H9 (cell line): ENCODE data around the gene GMPR2. TPM values are rescaled to one million over a fixed set of nuclear protein-coding genes. Genes with fewer than 3 reads are reported as not detected.

ENCODE experiments used
- DNase-seq: peaks from one replicate; pipeline ENCODE4 v3.0.0-alpha.2; 2017
- H2AFZ ChIP-seq: one replicate; pipeline ENCODE4 v1.6.1; 2013; ENCODE audit warnings: mild to moderate bottlenecking, low read length, control low read depth, moderate library complexity
- H2AK5ac ChIP-seq: 2 replicates; pipeline ENCODE4 v1.6.1; 2013; ENCODE audit warnings: low read length, control low read depth, mixed read lengths; ENCODE audit not compliant: insufficient read length
- H2BK120ac ChIP-seq: one replicate; pipeline ENCODE4 v1.6.1; 2013; ENCODE audit warnings: low read depth, mild to moderate bottlenecking, low read length, control low read depth, inconsistent platforms; ENCODE audit not compliant: poor library complexity, severe bottlenecking
- H2BK12ac ChIP-seq: 2 replicates; pipeline ENCODE4 v1.6.1; 2013; ENCODE audit warnings: low read length, control low read depth, mixed read lengths, low read depth; ENCODE audit not compliant: insufficient read length
- H2BK15ac ChIP-seq: 2 replicates; pipeline ENCODE4 v1.6.1; 2013; ENCODE audit warnings: low read depth, low read length, control low read depth
- H2BK20ac ChIP-seq: one replicate; pipeline ENCODE4 v1.6.1; 2013; ENCODE audit warnings: low read depth, mild to moderate bottlenecking, low read length, control low read depth, inconsistent platforms; ENCODE audit not compliant: poor library complexity, severe bottlenecking
- H2BK5ac ChIP-seq: 2 replicates; pipeline ENCODE4 v1.6.1; 2013; ENCODE audit warnings: low read length, control low read depth, mixed read lengths; ENCODE audit not compliant: insufficient read length
- H3K14ac ChIP-seq: 2 replicates; pipeline ENCODE4 v1.6.1; 2013; ENCODE audit warnings: low read length, control low read depth; ENCODE audit not compliant: insufficient read depth
- H3K18ac ChIP-seq: 2 replicates; pipeline ENCODE4 v1.6.1; 2013; ENCODE audit warnings: low read depth, mild to moderate bottlenecking, mixed read lengths, low read length, control low read depth; ENCODE audit not compliant: insufficient read length
- H3K23ac ChIP-seq: 2 replicates; pipeline ENCODE4 v1.6.1; 2013; ENCODE audit warnings: low read length, control low read depth, mixed read lengths, low read depth; ENCODE audit not compliant: insufficient read length
- H3K23me2 ChIP-seq: 2 replicates; pipeline ENCODE4 v1.6.1; 2013; ENCODE audit warnings: low read depth, mild to moderate bottlenecking, mixed read lengths, low read length, control low read depth; ENCODE audit not compliant: insufficient read length, poor library complexity, severe bottlenecking
- H3K27ac ChIP-seq: 2 replicates; pipeline ENCODE4 v1.5.1; 2013; ENCODE audit warnings: low read length, control low read depth, mixed read lengths, low read depth; ENCODE audit not compliant: insufficient read length
- H3K27me3 ChIP-seq: 2 replicates; pipeline ENCODE4 v1.6.1; 2013; ENCODE audit warnings: low read length, control low read depth, inconsistent platforms; ENCODE audit not compliant: insufficient read depth
- H3K4ac ChIP-seq: 2 replicates; pipeline ENCODE4 v1.6.1; 2013; ENCODE audit warnings: low read depth, mild to moderate bottlenecking, control low read depth, inconsistent platforms, low read length, moderate library complexity
- H3K4me1 ChIP-seq: 2 replicates; pipeline ENCODE4 v1.6.1; 2013; ENCODE audit warnings: low read length, control low read depth, inconsistent platforms; ENCODE audit not compliant: insufficient read depth
- H3K4me2 ChIP-seq: 2 replicates; pipeline ENCODE4 v1.6.1; 2013; ENCODE audit warnings: low read length, control low read depth, mixed read lengths; ENCODE audit not compliant: insufficient read length, insufficient read depth
- H3K56ac ChIP-seq: 2 replicates; pipeline ENCODE4 v1.6.1; 2013; ENCODE audit warnings: low read depth, mild to moderate bottlenecking, mixed read lengths, low read length, control low read depth; ENCODE audit not compliant: insufficient read length
- H3K79me1 ChIP-seq: 2 replicates; pipeline ENCODE4 v1.6.1; 2013; ENCODE audit warnings: low read depth, mild to moderate bottlenecking, moderate library complexity, low read length, control low read depth, inconsistent platforms; ENCODE audit not compliant: insufficient read depth, poor library complexity, severe bottlenecking
- H3K79me2 ChIP-seq: 2 replicates; pipeline ENCODE4 v1.6.1; 2013; ENCODE audit warnings: low read length, control low read depth, inconsistent platforms; ENCODE audit not compliant: insufficient read depth
- H3K9ac ChIP-seq: 2 replicates; pipeline ENCODE4 v1.6.1; 2013; ENCODE audit warnings: low read length, control low read depth, mixed read lengths; ENCODE audit not compliant: insufficient read length; ENCODE audit errors: extremely low read depth
- H3K9me3 ChIP-seq: one replicate; pipeline ENCODE4 v1.6.1; 2013; ENCODE audit warnings: low read depth, low read length, inconsistent platforms; ENCODE audit not compliant: control insufficient read depth
- H3T11ph ChIP-seq: one replicate; pipeline ENCODE4 v1.6.1; 2013; ENCODE audit warnings: mild to moderate bottlenecking, low read length, control low read depth, inconsistent platforms
- H4K20me1 ChIP-seq: one replicate; pipeline ENCODE4 v1.6.1; 2013; ENCODE audit not compliant: control insufficient read depth, insufficient read length, insufficient read depth
- H4K5ac ChIP-seq: 2 replicates; pipeline ENCODE4 v1.6.1; 2013; ENCODE audit warnings: low read depth, mild to moderate bottlenecking, mixed read lengths, low read length, control low read depth; ENCODE audit not compliant: insufficient read length
- H4K8ac ChIP-seq: replicated peaks from 2 replicates; pipeline ENCODE4 v1.6.1; 2013; ENCODE audit warnings: low read length, control low read depth, mixed read lengths, low read depth; ENCODE audit not compliant: insufficient read length
- H4K91ac ChIP-seq: 2 replicates; pipeline ENCODE4 v1.6.1; 2013; ENCODE audit warnings: low read depth, mild to moderate bottlenecking, moderate library complexity, mixed read lengths, low read length, control low read depth; ENCODE audit not compliant: insufficient read length
- H3K27ac Mint-ChIP-seq, 3 experiments: 2 replicates in 2 of 3; 3 replicates in 1 of 3; pipeline ENCODE4 v1.8.0; 2020 to 2021; ENCODE audit warnings: mixed read lengths in 3 of 3, mild to moderate bottlenecking in 1 of 3, moderate library complexity in 1 of 3
- H3K27me3 Mint-ChIP-seq: 2 replicates; pipeline ENCODE4 v1.8.0; 2021; ENCODE audit warnings: low read depth, mild to moderate bottlenecking, moderate library complexity, mixed read lengths
- H3K36me3 Mint-ChIP-seq, 3 experiments: 2 replicates in 2 of 3; 3 replicates in 1 of 3; pipeline ENCODE4 v1.8.0; 2020 to 2021; ENCODE audit warnings: low read depth in 3 of 3, mixed read lengths in 3 of 3; ENCODE audit not compliant: insufficient read depth in 1 of 3
- H3K4me1 Mint-ChIP-seq, 2 experiments: 2 replicates each; pipeline ENCODE4 v1.8.0; 2020; ENCODE audit warnings: mixed read lengths in 2 of 2
- H3K4me3 Mint-ChIP-seq, 2 experiments: 2 replicates in 1 of 2; 3 replicates in 1 of 2; pipeline ENCODE4 v1.8.0; 2020 to 2021; ENCODE audit warnings: mild to moderate bottlenecking in 2 of 2, mixed read lengths in 2 of 2, moderate library complexity in 1 of 2
- H3K9me3 Mint-ChIP-seq, 2 experiments: 2 replicates in 1 of 2; 3 replicates in 1 of 2; pipeline ENCODE4 v1.8.0; 2020; ENCODE audit warnings: mild to moderate bottlenecking in 2 of 2, mixed read lengths in 2 of 2, moderate library complexity in 1 of 2
- WGBS: extraction: QIAGEN DNeasy Blood & Tissue Kit; methylation state at CpG from one replicate; pipeline ENCODE4 v1.1.7; 2013; ENCODE audit warnings: missing lambda C conversion rate, low lambda C conversion rate, mixed read lengths; ENCODE audit not compliant: insufficient read length; ENCODE audit errors: extremely low coverage; 5-methylcytosine and 5-hydroxymethylcytosine counted together
- total RNA-seq: library from RNA; stranded (reverse); gene quantifications from 2 replicates; pipeline ENCODE4 v1.2.1, GENCODE V29; 2021
- TF ChIP-seq, protein P1 (sequence below): fragments of 200-600 bp; sonication (generic); conservative IDR thresholded peaks from 3 replicates; pipeline ENCODE4 v1.8.0; 2021; ENCODE audit warnings: antibody characterized with exemption, mild to moderate bottlenecking

Gene GMPR2
- total RNA-seq, 1 experiment from 2014 or later: 84.7 TPM

DNA sequence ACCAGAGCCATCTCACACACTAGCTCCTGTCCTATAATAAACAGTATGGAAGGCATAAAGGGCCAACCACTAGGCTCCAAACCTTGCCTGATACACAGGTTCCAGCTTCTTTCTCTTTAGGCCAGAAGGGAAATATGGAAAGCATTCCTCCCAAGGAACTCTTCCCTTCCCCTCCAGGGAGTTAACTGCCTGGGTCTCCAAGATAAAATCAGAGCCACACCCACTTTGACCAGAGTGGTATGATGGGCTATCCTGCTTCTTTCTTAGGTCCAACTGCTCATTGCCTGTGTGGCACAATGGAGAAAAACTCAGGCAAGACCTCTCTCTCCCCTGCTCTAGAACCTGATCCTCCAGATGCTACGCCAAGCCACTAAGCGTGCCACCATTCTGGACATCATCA lies 25.1 kb upstream of the GMPR2 start:
- H3K36me3 Mint-ChIP-seq: peaks cover 40 to 76% (median 68%) of the 10 kb centered on the region in 3 experiments; a peak in 6 of 7 replicates
- Histone ChIP-seq H3K27ac (no peak overlapping the region), H3K4ac (no peak overlapping the region)

More for the DNA sequence above, 25.1 kb upstream of the GMPR2 start:
- Histone ChIP-seq H2AFZ (no peak overlapping the region), H3K14ac (no peak overlapping the region), H3K79me1 (no peaks in the 10 kb centered on the region), H3K79me2 (no peaks in the 10 kb centered on the region), H2BK5ac (no peak overlapping the region), H3K56ac (no peak overlapping the region), H2BK20ac (no peak overlapping the region), H2AK5ac (no peak overlapping the region), H3K4me2 (no peak overlapping the region), H4K91ac (no peak overlapping the region), H3K23me2 (no peaks in the 10 kb centered on the region), H3K9me3 (no peaks in the 10 kb centered on the region), H4K20me1 (no peaks in the 10 kb centered on the region), H3K9ac (no peak overlapping the region), H4K5ac (no peak overlapping the region), H2BK120ac (no peak overlapping the region), H3K4me1 (peaks cover 5% of the 10 kb centered on the region; the same call in 1 of the 2 replicates), H3K18ac (no peak overlapping the region), H2BK15ac (no peak overlapping the region), H2BK12ac (no peak overlapping the region), H3K23ac (no peak overlapping the region), H3T11ph (no peak overlapping the region), H4K8ac (no peak overlapping the region), H3K27me3 (no peaks in the 10 kb centered on the region)
- no peak overlapping the region for H3K4me3 Mint-ChIP-seq
- no peak for DNase-seq
- peaks cover 15 to 20% of the 10 kb centered on the region in 2 experiments for H3K4me1 Mint-ChIP-seq
- H3K9me3 Mint-ChIP-seq: peaks cover 0 to 3% of the 10 kb centered on the region in 2 experiments; a peak in 3 of 5 replicates
- H3K27me3 Mint-ChIP-seq: no peaks in the 10 kb centered on the region; the same call in 1 of the 2 replicates
- TF ChIP-seq, protein P1, sequence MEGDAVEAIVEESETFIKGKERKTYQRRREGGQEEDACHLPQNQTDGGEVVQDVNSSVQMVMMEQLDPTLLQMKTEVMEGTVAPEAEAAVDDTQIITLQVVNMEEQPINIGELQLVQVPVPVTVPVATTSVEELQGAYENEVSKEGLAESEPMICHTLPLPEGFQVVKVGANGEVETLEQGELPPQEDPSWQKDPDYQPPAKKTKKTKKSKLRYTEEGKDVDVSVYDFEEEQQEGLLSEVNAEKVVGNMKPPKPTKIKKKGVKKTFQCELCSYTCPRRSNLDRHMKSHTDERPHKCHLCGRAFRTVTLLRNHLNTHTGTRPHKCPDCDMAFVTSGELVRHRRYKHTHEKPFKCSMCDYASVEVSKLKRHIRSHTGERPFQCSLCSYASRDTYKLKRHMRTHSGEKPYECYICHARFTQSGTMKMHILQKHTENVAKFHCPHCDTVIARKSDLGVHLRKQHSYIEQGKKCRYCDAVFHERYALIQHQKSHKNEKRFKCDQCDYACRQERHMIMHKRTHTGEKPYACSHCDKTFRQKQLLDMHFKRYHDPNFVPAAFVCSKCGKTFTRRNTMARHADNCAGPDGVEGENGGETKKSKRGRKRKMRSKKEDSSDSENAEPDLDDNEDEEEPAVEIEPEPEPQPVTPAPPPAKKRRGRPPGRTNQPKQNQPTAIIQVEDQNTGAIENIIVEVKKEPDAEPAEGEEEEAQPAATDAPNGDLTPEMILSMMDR: no peak
- no peak overlapping the region for H3K27ac Mint-ChIP-seq
- no CpG with 5 or more reads among the region's 2 CpGs for WGBS
